Gastrocnemius medialis (tissue), 4 donors: ENCODE measurements around the gene BCKDK. TPM values are rescaled to one million over a fixed set of nuclear protein-coding genes. Genes with fewer than 3 reads are reported as not detected.

Source experiments
- ATAC-seq, 2 donors: fragments of 150-250 bp; one replicate each; pipeline ENCODE4 v1.9.1; 2016
- DNase-seq, 2 donors: peaks; one replicate each; pipeline ENCODE4 v3.0.0-alpha.2; 2019
- H3K27ac ChIP-seq, 4 donors: fragments of 200-600 bp; sonication (generic); 1 replicate in 1 of 4; 2 replicates in 3 of 4; pipeline ENCODE4 v1.5.1; 2016 to 2018; ENCODE audit warnings: mild to moderate bottlenecking in 2 of 4, moderate library complexity in 1 of 4
- H3K27me3 ChIP-seq, 3 donors: fragments of 200-600 bp; sonication (generic) in 2 of 3; 1 replicate in 1 of 3; 2 replicates in 2 of 3; pipeline versions ENCODE4 v1.5.1 to v1.6.0; 2016 to 2019; ENCODE audit warnings: mild to moderate bottlenecking in 1 of 3, moderate library complexity in 1 of 3
- H3K36me3 ChIP-seq, 2 donors: fragments of 200-600 bp; sonication (generic) in 1 of 2; one replicate each; pipeline ENCODE4 v1.5.1; 2017 to 2018
- H3K4me1 ChIP-seq, 2 donors: fragments of 200-600 bp; sonication (generic) in 1 of 2; one replicate each; pipeline ENCODE4 v1.5.1; 2016 to 2017; ENCODE audit warnings: mild to moderate bottlenecking in 2 of 2
- H3K4me3 ChIP-seq, 4 donors: fragments of 200-600 bp; sonication (generic) in 3 of 4; 1 replicate in 1 of 4; 2 replicates in 3 of 4; pipeline ENCODE4 v1.5.1; 2016 to 2019; ENCODE audit warnings: mild to moderate bottlenecking in 2 of 4
- H3K9me3 ChIP-seq, 3 donors: fragments of 200-600 bp; sonication (generic) in 2 of 3; 1 replicate in 1 of 3; 2 replicates in 2 of 3; pipeline ENCODE4 v1.5.1; 2016 to 2019
- POLR2A ChIP-seq, 2 donors: fragments of 450-650 bp; IDR thresholded peaks; one replicate each; pipeline ENCODE4 v1.6.1; 2017; ENCODE audit warnings: antibody characterized with exemption in 2 of 2, mild to moderate bottlenecking in 2 of 2, moderate library complexity in 2 of 2
- in situ Hi-C, 4 donors: fragments of 200-750 bp; cut with MboI; loops; one replicate each; pipeline versions ENCODE4 v1.15.0 to v1.8.0; 2017; ENCODE audit warnings: low sequenced_read_pairs in 4 of 4
- intact Hi-C: fragments of 100-400 bp; cut with DNase I; formaldehyde crosslinking; loops from one replicate; pipeline ENCODE4 v1.15.1; 2023; ENCODE audit warnings: low total_unique reads
- total RNA-seq, 4 donors: library from RNA; depleted of rRNA; stranded (reverse); fragments of >200 nt; gene quantifications; one replicate each; pipeline versions ENCODE4 v1.1.0 to v1.2.3, GENCODE V29; 2016
- TF ChIP-seq, protein P1 (sequence below), 5 experiments: fragments of 450-650 bp in 3 of 5; fragments of 200-600 bp in 2 of 5; sonication (generic) in 2 of 5; IDR thresholded peaks in 4 of 5; conservative IDR thresholded peaks in 1 of 5; 1 replicate in 4 of 5; 2 replicates in 1 of 5; pipeline ENCODE4 v1.5.1; 2016 to 2019; ENCODE audit warnings: antibody characterized with exemption in 5 of 5, mild to moderate bottlenecking in 3 of 5, moderate library complexity in 3 of 5

Gene BCKDK
- total RNA-seq, 4 donors from 2014 or later = 24.7 to 68.9 (median 50.9) TPM

- in situ Hi-C loops = no loop called here
- intact Hi-C loops = no loop called here
- H3K4me1 ChIP-seq = peaks cover 17% of the 10 kb centered on the region in 2 donors
- H3K27ac ChIP-seq = no peak overlapping the region
- peaks cover 0 to 36% of the 10 kb centered on the region in 2 donors for H3K36me3 ChIP-seq
- ATAC-seq (no peak), DNase-seq (no peak)
- no peaks in the 10 kb centered on the region for H3K9me3 ChIP-seq
- no peak overlapping the region for H3K4me3 ChIP-seq
- TF ChIP-seq POLR2A (IDR thresholded peaks at IDR 0.05) = no peak
- TF ChIP-seq, protein P1, sequence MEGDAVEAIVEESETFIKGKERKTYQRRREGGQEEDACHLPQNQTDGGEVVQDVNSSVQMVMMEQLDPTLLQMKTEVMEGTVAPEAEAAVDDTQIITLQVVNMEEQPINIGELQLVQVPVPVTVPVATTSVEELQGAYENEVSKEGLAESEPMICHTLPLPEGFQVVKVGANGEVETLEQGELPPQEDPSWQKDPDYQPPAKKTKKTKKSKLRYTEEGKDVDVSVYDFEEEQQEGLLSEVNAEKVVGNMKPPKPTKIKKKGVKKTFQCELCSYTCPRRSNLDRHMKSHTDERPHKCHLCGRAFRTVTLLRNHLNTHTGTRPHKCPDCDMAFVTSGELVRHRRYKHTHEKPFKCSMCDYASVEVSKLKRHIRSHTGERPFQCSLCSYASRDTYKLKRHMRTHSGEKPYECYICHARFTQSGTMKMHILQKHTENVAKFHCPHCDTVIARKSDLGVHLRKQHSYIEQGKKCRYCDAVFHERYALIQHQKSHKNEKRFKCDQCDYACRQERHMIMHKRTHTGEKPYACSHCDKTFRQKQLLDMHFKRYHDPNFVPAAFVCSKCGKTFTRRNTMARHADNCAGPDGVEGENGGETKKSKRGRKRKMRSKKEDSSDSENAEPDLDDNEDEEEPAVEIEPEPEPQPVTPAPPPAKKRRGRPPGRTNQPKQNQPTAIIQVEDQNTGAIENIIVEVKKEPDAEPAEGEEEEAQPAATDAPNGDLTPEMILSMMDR (IDR thresholded peaks at IDR 0.05 in 4 of 5, conservative IDR thresholded peaks at IDR 0.05 in 1 of 5) = no peak
- no peaks in the 10 kb centered on the region for H3K27me3 ChIP-seq
Measured at GRCh38 chr16:31133046-31133501, 24.9 kb downstream of the BCKDK start.

DNA sequence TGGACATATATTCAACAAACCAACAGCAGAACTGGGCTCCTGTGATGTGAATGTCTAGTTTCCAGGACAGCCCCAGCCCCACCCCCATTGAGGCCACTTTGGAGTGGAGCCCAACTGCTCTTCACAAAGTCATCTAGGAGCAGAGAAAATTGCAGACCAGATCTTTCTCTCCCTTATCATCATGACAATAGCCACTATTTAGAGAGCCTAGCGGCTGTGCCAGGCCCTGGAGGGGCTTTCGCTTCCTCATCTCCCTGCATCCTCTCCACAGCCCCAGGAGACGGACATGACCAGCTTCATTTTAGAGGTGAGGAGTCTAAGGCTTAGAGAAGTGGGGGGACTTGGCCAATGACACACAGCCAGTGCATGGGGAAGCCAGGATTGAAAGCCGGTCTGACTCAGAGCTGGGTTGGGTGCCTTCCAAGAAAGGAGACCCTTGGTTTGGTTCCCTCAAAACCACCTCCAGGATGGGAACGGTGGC, 25.9 kb downstream of the BCKDK start:
- Histone ChIP-seq H3K4me1 (peaks cover 16 to 20% of the 10 kb centered on the region in 2 donors), H3K4me3 (no peak overlapping the region), H3K36me3 (peaks cover 0 to 30% of the 10 kb centered on the region in 2 donors), H3K27ac (no peak overlapping the region), H3K27me3 (no peaks in the 10 kb centered on the region), H3K9me3 (no peaks in the 10 kb centered on the region)
- in situ Hi-C loops (no loop called here), intact Hi-C loops (no loop called here)
- no peak for ATAC-seq
- DNase-seq = no peak
- no peak for TF ChIP-seq POLR2A (IDR thresholded peaks at IDR 0.05)
- TF ChIP-seq, protein P1 (IDR thresholded peaks at IDR 0.05 in 4 of 5, conservative IDR thresholded peaks at IDR 0.05 in 1 of 5) = no peak

DNA sequence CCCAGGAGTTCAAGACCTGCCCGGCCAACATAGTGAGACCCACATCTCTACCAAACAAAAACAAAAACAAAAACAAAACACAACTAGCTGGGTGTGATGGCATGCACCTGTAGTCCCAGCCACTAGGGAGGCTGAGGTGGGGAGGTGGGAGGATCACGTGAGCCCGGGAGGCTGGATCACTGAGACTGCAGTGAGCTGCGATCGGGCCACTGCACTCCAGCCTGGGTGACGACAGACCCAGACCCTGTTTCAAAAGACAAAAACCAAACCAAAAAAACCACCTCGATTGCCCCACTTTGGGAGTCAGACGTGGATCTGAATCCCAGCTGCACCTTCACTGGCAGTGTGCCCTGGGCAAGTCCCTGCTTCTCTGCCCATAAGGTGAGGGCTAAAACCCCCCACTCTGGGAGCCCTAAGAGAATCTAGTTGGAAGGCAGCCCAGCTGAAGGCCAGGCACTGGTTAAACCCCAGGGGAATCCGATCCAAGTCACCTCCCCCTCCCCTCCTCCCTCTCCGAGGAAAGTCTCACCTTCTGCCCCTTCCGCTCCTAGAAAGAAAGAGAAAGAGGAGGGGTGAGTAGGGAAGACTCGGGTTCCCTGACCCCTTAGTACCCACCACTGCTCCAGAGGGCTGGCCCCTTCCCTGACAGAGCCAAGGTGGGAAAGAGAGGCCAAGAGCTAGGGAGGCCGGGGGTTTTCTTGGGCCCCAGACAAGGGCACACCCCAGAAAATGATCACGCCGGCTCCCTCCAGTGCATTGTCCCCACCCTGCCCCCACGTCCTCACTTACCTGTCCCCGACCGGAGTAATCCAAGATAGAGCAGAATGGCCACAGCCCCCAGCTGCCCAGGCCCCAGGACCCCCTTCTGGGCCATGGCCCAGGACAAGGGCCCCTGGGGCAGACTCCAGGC, 26.7 kb downstream of the BCKDK start:
- in situ Hi-C loops = no loop called here

DNA sequence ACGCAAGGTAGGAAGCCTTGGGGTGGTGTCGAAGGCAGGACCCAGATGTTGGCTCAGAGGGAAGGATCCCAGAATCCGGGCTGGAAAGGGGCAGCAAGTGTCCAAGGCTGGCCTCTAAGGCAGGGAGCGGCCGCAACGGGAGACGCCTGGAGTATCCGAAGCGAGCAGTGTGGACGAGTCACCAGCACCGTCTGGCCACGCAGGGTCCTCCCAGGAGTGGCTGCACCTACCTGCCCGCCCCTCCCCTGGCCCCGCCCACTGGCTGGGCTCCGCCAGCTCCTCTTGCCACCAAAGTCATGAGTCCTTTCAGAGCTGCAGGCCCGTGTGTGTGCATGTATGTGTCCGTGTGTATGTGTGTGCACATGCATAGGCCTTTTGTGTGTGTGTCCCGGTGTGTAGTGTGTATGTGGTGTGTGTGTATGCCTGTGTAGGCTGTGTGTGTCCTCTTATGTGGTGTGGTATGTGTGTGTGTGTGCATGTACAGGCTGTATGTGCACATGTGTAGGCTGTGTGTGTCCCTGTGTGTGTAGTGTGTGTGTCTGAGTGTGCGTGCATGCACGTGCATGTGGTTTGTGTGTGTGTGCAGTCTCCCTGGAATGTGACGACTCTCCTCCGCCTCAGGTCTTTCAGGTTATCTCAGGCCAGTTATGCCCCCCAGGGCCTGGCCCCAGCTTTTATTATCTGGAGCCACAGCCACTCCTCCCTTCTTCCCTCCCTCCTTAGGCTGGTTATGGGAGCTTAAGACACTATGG, 27.5 kb downstream of the BCKDK start, which contains the start of gene PRSS8:
Gene PRSS8 (minus strand): TSS at position 193 of the 752 bp plus-strand sequence. CDS start 229 bp downstream, outside the sequence.
- no peak within 1 kb of the TSS for H3K27ac ChIP-seq
- H3K9me3 ChIP-seq = no peaks in the 10 kb centered on the region
- H3K36me3 ChIP-seq = peaks cover 0 to 19% of the 10 kb centered on the region in 2 donors
- peak in 1 of 2 donors; percentile 30 for DNase-seq
- ATAC-seq = no peak
- H3K27me3 ChIP-seq = no peaks in the 10 kb centered on the region
- peaks cover 9 to 15% of the 10 kb centered on the region in 2 donors for H3K4me1 ChIP-seq
- in situ Hi-C loops = no loop called here
- no peak for TF ChIP-seq POLR2A (IDR thresholded peaks at IDR 0.05)
- TF ChIP-seq, protein P1 (IDR thresholded peaks at IDR 0.05 in 4 of 5, conservative IDR thresholded peaks at IDR 0.05 in 1 of 5) = no peak
- intact Hi-C loops = no loop called here
- no peak within 1 kb of the TSS for H3K4me3 ChIP-seq

More for the DNA sequence above, 26.7 kb downstream of the BCKDK start:
- no peak overlapping the region for H3K27ac ChIP-seq
- intact Hi-C loops = no loop called here
- DNase-seq = no peak
- ATAC-seq = no peak
- peaks cover 9 to 15% of the 10 kb centered on the region in 2 donors for H3K4me1 ChIP-seq
- no peak overlapping the region for H3K4me3 ChIP-seq
- no peaks in the 10 kb centered on the region for H3K9me3 ChIP-seq
- H3K36me3 ChIP-seq = peaks cover 0 to 27% of the 10 kb centered on the region in 2 donors
- TF ChIP-seq, protein P1 (IDR thresholded peaks at IDR 0.05 in 4 of 5, conservative IDR thresholded peaks at IDR 0.05 in 1 of 5) = no peak
- TF ChIP-seq POLR2A (IDR thresholded peaks at IDR 0.05) = no peak
- H3K27me3 ChIP-seq = no peaks in the 10 kb centered on the region
